Esophagus squamous epithelium (tissue), 4 donors: Measurements from ENCODE around the gene ERC2.

Source experiments
- POLR2A ChIP-seq, 4 donors: fragments of 450-650 bp; IDR thresholded peaks; one replicate each; pipeline ENCODE4 v1.6.1; 2017; ENCODE audit warnings: antibody characterized with exemption in 4 of 4, mild to moderate bottlenecking in 4 of 4, moderate library complexity in 3 of 4
- TF ChIP-seq, protein P1 (sequence below), 6 experiments: fragments of 450-650 bp in 4 of 6; fragments of 200-600 bp in 2 of 6; sonication (generic) in 2 of 6; IDR thresholded peaks; one replicate each; pipeline ENCODE4 v1.5.1; 2016 to 2019; ENCODE audit warnings: antibody characterized with exemption in 6 of 6, mild to moderate bottlenecking in 4 of 6, moderate library complexity in 4 of 6

DNA sequence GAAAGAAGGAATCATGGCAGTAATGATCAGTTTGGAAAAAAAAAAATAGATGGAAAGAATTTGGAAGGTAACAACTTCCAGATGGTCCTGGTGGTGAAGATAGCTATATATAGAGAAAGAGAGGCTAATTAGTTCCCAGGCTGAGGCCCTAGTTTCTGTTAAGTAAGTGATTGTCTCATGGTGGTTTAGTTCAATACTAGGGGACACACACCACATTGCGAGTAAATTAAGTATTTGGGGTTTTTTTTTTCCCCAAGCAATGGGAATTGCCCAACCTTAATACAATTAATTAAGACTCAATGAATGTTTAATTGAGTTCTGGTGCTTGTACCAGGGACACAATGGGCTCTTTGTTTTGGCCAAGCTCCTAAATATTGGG lies 837.4 kb downstream of the ERC2 start:
- TF ChIP-seq POLR2A (IDR thresholded peaks at IDR 0.05), result no peak
- TF ChIP-seq, protein P1, sequence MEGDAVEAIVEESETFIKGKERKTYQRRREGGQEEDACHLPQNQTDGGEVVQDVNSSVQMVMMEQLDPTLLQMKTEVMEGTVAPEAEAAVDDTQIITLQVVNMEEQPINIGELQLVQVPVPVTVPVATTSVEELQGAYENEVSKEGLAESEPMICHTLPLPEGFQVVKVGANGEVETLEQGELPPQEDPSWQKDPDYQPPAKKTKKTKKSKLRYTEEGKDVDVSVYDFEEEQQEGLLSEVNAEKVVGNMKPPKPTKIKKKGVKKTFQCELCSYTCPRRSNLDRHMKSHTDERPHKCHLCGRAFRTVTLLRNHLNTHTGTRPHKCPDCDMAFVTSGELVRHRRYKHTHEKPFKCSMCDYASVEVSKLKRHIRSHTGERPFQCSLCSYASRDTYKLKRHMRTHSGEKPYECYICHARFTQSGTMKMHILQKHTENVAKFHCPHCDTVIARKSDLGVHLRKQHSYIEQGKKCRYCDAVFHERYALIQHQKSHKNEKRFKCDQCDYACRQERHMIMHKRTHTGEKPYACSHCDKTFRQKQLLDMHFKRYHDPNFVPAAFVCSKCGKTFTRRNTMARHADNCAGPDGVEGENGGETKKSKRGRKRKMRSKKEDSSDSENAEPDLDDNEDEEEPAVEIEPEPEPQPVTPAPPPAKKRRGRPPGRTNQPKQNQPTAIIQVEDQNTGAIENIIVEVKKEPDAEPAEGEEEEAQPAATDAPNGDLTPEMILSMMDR (IDR thresholded peaks at IDR 0.05), result no peak
